Aortic smooth muscle cell (primary cell): Measurements from ENCODE around the gene DEFB113. TPM values are rescaled to one million over a fixed set of nuclear protein-coding genes. Genes with fewer than 3 reads are reported as not detected.

Source experiments
- total RNA-seq: library from RNA; depleted of rRNA; stranded (reverse); fragments of >200 nt; gene quantifications from 2 replicates; pipeline ENCODE4 v1.2.3, GENCODE V29; 2014

Gene DEFB113
- total RNA-seq: not detected in 2 replicates

DNA sequence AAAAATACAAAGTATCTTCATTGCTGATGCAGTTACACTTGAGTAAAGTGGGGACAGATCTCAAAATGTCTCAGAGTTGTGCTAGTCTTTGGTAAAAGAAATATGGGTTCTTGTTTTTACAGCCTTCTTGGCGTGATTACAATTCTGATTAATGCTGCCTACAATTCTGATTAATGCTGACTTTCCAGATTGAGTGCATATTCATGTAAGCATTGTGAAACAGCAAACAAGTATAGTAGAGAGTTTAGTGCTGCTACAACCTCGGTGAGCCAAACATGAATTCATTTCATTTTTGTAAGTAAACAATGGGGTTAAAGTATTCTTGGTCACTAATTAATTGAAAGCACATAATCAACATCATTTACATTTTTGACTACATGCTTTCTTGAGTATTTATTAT is at the start of gene DEFB113:
Gene DEFB113, minus strand, starts transcription at position 21 of the 400 bp plus-strand sequence. Its CDS starts 0 bp downstream, at position 21.

DNA sequence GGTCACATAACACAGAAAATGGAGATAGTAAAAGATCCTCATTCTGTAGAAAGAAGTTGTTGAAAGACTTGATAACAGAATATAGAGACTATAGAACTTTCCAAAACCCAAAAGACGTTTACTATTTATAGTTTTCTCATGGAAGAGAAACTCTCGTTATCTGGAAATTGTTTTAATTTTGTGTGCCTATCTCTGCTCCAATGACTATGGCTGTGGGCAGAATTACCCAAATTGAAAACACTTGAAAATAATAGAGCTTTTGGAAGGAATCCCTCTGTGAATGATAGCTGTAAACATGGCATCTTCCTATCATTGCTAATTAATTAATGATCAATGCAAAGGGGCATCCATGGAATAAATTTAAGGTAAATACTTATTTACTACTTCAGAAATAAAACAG is 5.4 kb downstream of the DEFB113 start, which contains the start of gene DEFB114:
Gene DEFB114, minus strand, starts transcription at position 101 of the 400 bp plus-strand sequence. Its CDS starts 59 bp downstream, at position 42.

Other genes starting within 250 kb of the DEFB113 start
- gene CRISP3, start 225.2 kb downstream of the DEFB113 start, total RNA-seq: not detected in 2 replicates
- gene PGK2, start 182.3 kb downstream of the DEFB113 start, total RNA-seq: not detected in 2 replicates
- not detected in 2 replicates for gene CRISP1, start 103.1 kb downstream of the DEFB113 start, total RNA-seq
- gene DEFB114, start 5.5 kb downstream of the DEFB113 start, total RNA-seq: not detected in 2 replicates
- gene DEFB110, start 52.4 kb upstream of the DEFB113 start, total RNA-seq: not detected in 2 replicates
- gene DEFB112, start 80.3 kb upstream of the DEFB113 start, total RNA-seq: not detected in 2 replicates